DND-41 (cell line): ENCODE measurements around the gene MYL1.
A peak's percentile ranks its signal among the peaks of the same experiment; 100 is the strongest.

Source experiments
- ATAC-seq: fragments of 200-7000 bp; cut with Tn5 transposase; 3 replicates; pipeline ENCODE4 v1.9.1; 2021; ENCODE audit warnings: low read depth; ENCODE audit not compliant: insufficient read depth
- DNase-seq: peaks from one replicate; pipeline ENCODE4 v3.0.0-alpha.2; 2020
- H2AFZ ChIP-seq: 2 replicates; pipeline ENCODE4 v1.6.0; 2012; ENCODE audit warnings: low read depth, low read length
- H3K27ac ChIP-seq: 2 replicates; pipeline ENCODE4 v1.5.1; 2012; ENCODE audit warnings: low read length, inconsistent platforms
- H3K27me3 ChIP-seq: fragments of 200-600 bp; sonication (generic); 2 replicates; pipeline ENCODE4 v1.6.0; 2012; ENCODE audit warnings: low read length, mild to moderate bottlenecking, inconsistent platforms; ENCODE audit not compliant: insufficient read depth, poor library complexity
- H3K36me3 ChIP-seq: 2 replicates; pipeline ENCODE4 v1.5.1; 2012; ENCODE audit warnings: low read length, inconsistent platforms; ENCODE audit not compliant: insufficient read depth
- H3K4me1 ChIP-seq: 2 replicates; pipeline ENCODE4 v1.5.1; 2012; ENCODE audit warnings: mild to moderate bottlenecking, low read length; ENCODE audit not compliant: insufficient read depth
- H3K4me2 ChIP-seq: 2 replicates; pipeline ENCODE4 v1.6.0; 2012; ENCODE audit warnings: mild to moderate bottlenecking, moderate library complexity, low read length, inconsistent platforms; ENCODE audit not compliant: insufficient read depth
- H3K4me3 ChIP-seq, 2 experiments: fragments of 200-600 bp in 1 of 2; shearing (Covaris generic) in 1 of 2; 2 replicates each; pipeline ENCODE4 v1.5.1; 2012 to 2016; ENCODE audit warnings: inconsistent platforms in 2 of 2, low read length in 2 of 2, mild to moderate bottlenecking in 2 of 2, low read depth in 1 of 2, moderate library complexity in 1 of 2
- H3K79me2 ChIP-seq: 2 replicates; pipeline ENCODE4 v1.6.0; 2012; ENCODE audit warnings: low read length, inconsistent platforms; ENCODE audit not compliant: insufficient read depth
- H3K9ac ChIP-seq: 2 replicates; pipeline ENCODE4 v1.6.0; 2012; ENCODE audit warnings: low read depth, mild to moderate bottlenecking, inconsistent platforms, low read length, moderate library complexity
- H3K9me3 ChIP-seq: 2 replicates; pipeline ENCODE4 v1.5.1; 2012; ENCODE audit warnings: low read length, moderate library complexity, mild to moderate bottlenecking, inconsistent platforms; ENCODE audit not compliant: insufficient read depth, severe bottlenecking
- H4K20me1 ChIP-seq: 2 replicates; pipeline ENCODE4 v1.6.0; 2012; ENCODE audit warnings: low read length; ENCODE audit not compliant: insufficient read depth
- CTCF ChIP-seq: IDR thresholded peaks from 2 replicates; pipeline ENCODE4 v1.5.1; 2012; ENCODE audit warnings: borderline replicate concordance, low read length, moderate library complexity, mild to moderate bottlenecking; ENCODE audit not compliant: poor library complexity, severe bottlenecking; ENCODE audit errors: extremely low read depth
- EZH2 ChIP-seq: IDR thresholded peaks from 3 replicates; pipeline ENCODE4 v1.6.1; 2012; ENCODE audit warnings: borderline replicate concordance, low read depth, mild to moderate bottlenecking, moderate library complexity, low read length, inconsistent platforms; ENCODE audit not compliant: severe bottlenecking

Gene MYL1

DNA sequence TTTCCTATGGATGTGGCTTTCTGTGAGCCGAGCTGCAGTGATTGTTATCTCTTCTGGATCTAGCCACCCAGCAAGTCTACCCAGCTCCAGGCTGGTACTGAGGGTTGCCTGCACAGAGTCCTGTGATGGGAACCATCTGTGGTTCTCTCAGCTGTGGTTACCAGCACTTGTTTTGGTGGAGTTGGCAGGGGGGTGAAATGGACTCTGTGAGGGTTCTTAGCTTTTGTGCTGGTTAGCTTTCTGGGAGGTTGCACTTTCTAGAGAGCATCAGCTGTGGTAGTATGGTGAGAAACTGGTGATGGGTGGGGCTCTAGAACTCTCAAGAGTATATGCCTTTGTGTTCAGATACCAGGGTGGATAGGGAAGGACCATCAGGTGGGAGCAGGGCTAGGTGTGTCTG is 45.4 kb upstream of the MYL1 start:
- DNase-seq: peak; percentile 52
- ATAC-seq: peak; percentile 85
- Histone ChIP-seq H3K4me2 (no peak overlapping the region), H2AFZ (no peak overlapping the region), H3K79me2 (no peaks in the 10 kb centered on the region), H3K9me3 (no peaks in the 10 kb centered on the region), H3K4me1 (no peaks in the 10 kb centered on the region), H3K4me3 (no peak overlapping the region), H3K36me3 (no peaks in the 10 kb centered on the region), H3K9ac (no peak overlapping the region), H3K27ac (no peak overlapping the region), H4K20me1 (no peaks in the 10 kb centered on the region), H3K27me3 (no peaks in the 10 kb centered on the region)
- TF ChIP-seq EZH2 (no peak), CTCF (no peak)

GRCh38 chr2:210356944-210357343 is 42.0 kb upstream of the MYL1 start:
- Histone ChIP-seq H4K20me1 (no peaks in the 10 kb centered on the region), H3K79me2 (no peaks in the 10 kb centered on the region), H3K36me3 (no peaks in the 10 kb centered on the region), H3K9me3 (no peaks in the 10 kb centered on the region), H3K27ac (no peak overlapping the region), H3K4me1 (no peaks in the 10 kb centered on the region), H3K27me3 (no peaks in the 10 kb centered on the region), H3K4me3 (no peak overlapping the region), H2AFZ (no peak overlapping the region), H3K4me2 (no peak overlapping the region), H3K9ac (no peak overlapping the region)
- ATAC-seq: no peak
- TF ChIP-seq EZH2: no peak
- TF ChIP-seq CTCF: no peak
- no peak for DNase-seq

- Histone ChIP-seq H3K9ac (no peak overlapping the region), H3K36me3 (no peaks in the 10 kb centered on the region), H3K79me2 (no peaks in the 10 kb centered on the region), H3K27me3 (no peaks in the 10 kb centered on the region), H3K9me3 (no peaks in the 10 kb centered on the region), H3K4me2 (no peak overlapping the region), H4K20me1 (no peaks in the 10 kb centered on the region), H3K27ac (no peak overlapping the region), H3K4me3 (no peak overlapping the region), H2AFZ (no peak overlapping the region), H3K4me1 (no peaks in the 10 kb centered on the region)
- DNase-seq: no peak
- TF ChIP-seq EZH2: no peak
- TF ChIP-seq CTCF: no peak
- no peak for ATAC-seq
Observed at GRCh38 chr2:210337159-210337558, 22.2 kb upstream of the MYL1 start.

DNA sequence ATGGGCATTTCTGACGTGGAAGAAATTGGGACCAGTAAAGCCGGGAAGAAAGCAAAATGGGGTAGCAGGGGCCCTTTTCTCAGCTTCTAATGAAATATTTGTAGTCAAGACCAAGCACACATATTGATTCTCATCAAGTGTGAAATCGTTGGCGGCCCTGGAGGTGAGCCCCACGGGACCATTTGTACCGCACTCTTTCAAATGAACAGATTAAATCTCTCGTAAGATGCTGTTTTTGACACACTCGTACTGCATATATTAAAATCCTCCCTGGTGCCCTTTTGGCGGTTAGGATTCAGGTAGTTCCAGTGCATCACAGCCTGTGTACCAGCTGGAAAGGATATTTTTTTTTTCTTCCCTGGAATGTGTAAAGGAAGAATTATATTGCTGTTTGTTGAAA is 9.9 kb upstream of the MYL1 start:
- TF ChIP-seq EZH2 (no peak), CTCF (no peak)

More for the DNA sequence above, 9.9 kb upstream of the MYL1 start:
- no peak for ATAC-seq
- Histone ChIP-seq H4K20me1 (no peaks in the 10 kb centered on the region), H3K4me3 (no peak overlapping the region), H3K9me3 (no peaks in the 10 kb centered on the region), H3K27ac (no peak overlapping the region), H3K36me3 (no peaks in the 10 kb centered on the region), H3K4me2 (no peak overlapping the region), H3K27me3 (no peaks in the 10 kb centered on the region), H3K4me1 (no peaks in the 10 kb centered on the region), H3K79me2 (no peaks in the 10 kb centered on the region), H3K9ac (no peak overlapping the region), H2AFZ (no peak overlapping the region)
- DNase-seq: no peak
